M059J (cell line): ENCODE results near the gene LTB4R. TPM values are rescaled to one million over a fixed set of nuclear protein-coding genes. Genes with fewer than 3 reads are reported as not detected.
A peak's percentile ranks its signal among the peaks of the same experiment; 100 is the strongest.
"Not testable (repeated sequence)": the region's sequence is repeated elsewhere in the genome, so short reads cannot be mapped to it uniquely, and the experiment has no call there.

Source experiments
- DNase-seq: peaks from one replicate; pipeline ENCODE4 v3.0.0-alpha.2; 2012; ENCODE audit warnings: low read depth
- total RNA-seq: library from RNA; depleted of rRNA; stranded (reverse); fragments of >200 nt; shearing (Covaris generic); gene quantifications from 2 replicates; pipeline ENCODE4 v1.2.3, GENCODE V29; 2014

LTB4R gene
- total RNA-seq, 1 experiment from 2014 or later, result 1.9 TPM

GRCh38 chr14:24343795-24344660 lies 32.7 kb downstream of the LTB4R start:
- DNase-seq, result no peak

GRCh38 chr14:24347134-24347533 lies 35.8 kb downstream of the LTB4R start:
- no peak for DNase-seq

- no peak for DNase-seq
Measured at GRCh38 chr14:24348186-24348585, 36.9 kb downstream of the LTB4R start.

- DNase-seq, result no peak
Measured at GRCh38 chr14:24349742-24350141, 38.4 kb downstream of the LTB4R start.

- DNase-seq, result no peak
Measured at GRCh38 chr14:24351517-24351916, 40.2 kb downstream of the LTB4R start.

- no peak for DNase-seq
Measured at GRCh38 chr14:24353559-24354481, 42.5 kb downstream of the LTB4R start.

GRCh38 chr14:24354482-24354825 lies 43.2 kb downstream of the LTB4R start:
- DNase-seq, result not testable (repeated sequence)

- no peak for DNase-seq
Measured at GRCh38 chr14:24355009-24355408, 43.7 kb downstream of the LTB4R start.

- DNase-seq, result no peak
Measured at GRCh38 chr14:24356208-24356607, 44.9 kb downstream of the LTB4R start.

GRCh38 chr14:24360281-24360680 lies 49.0 kb downstream of the LTB4R start:
- DNase-seq, result no peak

GRCh38 chr14:24361326-24361725 lies 50.0 kb downstream of the LTB4R start:
- no peak for DNase-seq

GRCh38 chr14:24362241-24362960 lies 51.1 kb downstream of the LTB4R start:
- DNase-seq, result no peak

GRCh38 chr14:24363401-24363800 lies 52.1 kb downstream of the LTB4R start:
- no peak for DNase-seq

GRCh38 chr14:24364841-24365240 lies 53.5 kb downstream of the LTB4R start:
- no peak for DNase-seq

- DNase-seq, result peak; percentile 78
Measured at GRCh38 chr14:24365600-24366412, 54.5 kb downstream of the LTB4R start.

- no peak for DNase-seq
Measured at GRCh38 chr14:24366413-24366720, 55.1 kb downstream of the LTB4R start.

- peak; percentile 59 for DNase-seq
Measured at GRCh38 chr14:24366721-24367513, 55.6 kb downstream of the LTB4R start.
